K562 (cell line): ENCODE measurements around the gene PTOV1. TPM values are rescaled to one million over a fixed set of nuclear protein-coding genes. Genes with fewer than 3 reads are reported as not detected.

Source experiments
- BRD9 ChIP-seq: fragments of 450-650 bp; IDR thresholded peaks from 2 replicates; pipeline ENCODE4 v1.6.1; 2018; ENCODE audit warnings: low read depth; ENCODE audit not compliant: partially characterized antibody
- DEAF1 ChIP-seq: fragments of 450-650 bp; formaldehyde crosslinking; IDR thresholded peaks from 2 replicates; pipeline ENCODE4 v1.4.0; 2020; ENCODE audit warnings: mild to moderate bottlenecking, moderate library complexity
- DMBX1 ChIP-seq: fragments of 250-450 bp; sonication (Bioruptor Pico); IDR thresholded peaks from 2 replicates; pipeline ENCODE4 v1.8.0; 2022; ENCODE audit warnings: inconsistent platforms, mild to moderate bottlenecking, moderate library complexity, borderline replicate concordance
- POLR2A ChIP-seq: fragments of 450-650 bp; conservative IDR thresholded peaks from 2 replicates; pipeline ENCODE4 v1.6.1; 2016
- RBM15 ChIP-seq: fragments of 200-400 bp; formaldehyde crosslinking; IDR thresholded peaks from 2 replicates; pipeline ENCODE4 v1.6.1; 2018; ENCODE audit warnings: mild to moderate bottlenecking, low read length, moderate library complexity; ENCODE audit not compliant: insufficient read depth
- RFX5 ChIP-seq: IDR thresholded peaks from 2 replicates; pipeline ENCODE4 v1.6.1; 2011; ENCODE audit warnings: low read depth, mild to moderate bottlenecking, improper control_type of control experiment, low read length
- SIN3B ChIP-seq: fragments of 450-650 bp; IDR thresholded peaks from 2 replicates; pipeline ENCODE4 v1.6.1; 2017; ENCODE audit warnings: low read depth, mild to moderate bottlenecking, moderate library complexity
- WHSC1 ChIP-seq: IDR thresholded peaks from one replicate; pipeline ENCODE4 v1.6.1; 2012; ENCODE audit warnings: low read length, control low read depth, inconsistent platforms
- polyA plus RNA-seq, 8 experiments: library from polyadenylated mRNA; depleted of rRNA in 4 of 8; stranded (reverse) in 5 of 8; unstranded in 3 of 8; fragments of >200 nt; fragmentation: Nextera tagmentation in 2 of 8; fragmentation: Illumina TruSeq in 1 of 8; extraction: Ambion mirVana in 2 of 8; extraction: Trizol in 1 of 8; gene quantifications; 2 replicates each; pipeline versions ENCODE4 v1.2.1 to v1.2.3, GENCODE V29; 2011 to 2014; ENCODE audit warnings: inconsistent platforms in 1 of 8, missing spikeins in 1 of 8
- total RNA-seq, 7 experiments: library from RNA; depleted of rRNA in 6 of 7; stranded (reverse); fragments of >200 nt in 6 of 7; fragmentation: Illumina TruSeq in 2 of 7; extraction: Trizol in 2 of 7; gene quantifications; 2 replicates each; pipeline versions ENCODE4 v1.2.1 to v1.2.3, GENCODE V29; 2011 to 2021; ENCODE audit warnings: low replicate concordance in 1 of 7
- TF ChIP-seq, protein P1 (sequence below): sonication (generic); formaldehyde crosslinking; IDR thresholded peaks from 2 replicates; pipeline ENCODE4 v1.8.0; 2022; ENCODE audit warnings: missing genetic modification reagents, mild to moderate bottlenecking, borderline replicate concordance
- TF ChIP-seq, protein P2 (sequence below): fragments of 250-450 bp; sonication (Bioruptor Pico); IDR thresholded peaks from 2 replicates; pipeline ENCODE4 v1.5.0; 2021; ENCODE audit warnings: mild to moderate bottlenecking, moderate library complexity

Gene PTOV1
- total and polyA plus RNA-seq, 9 of the 15 experiments (the other 6 are each of a cell fraction or from before 2014, with no cell fraction given), result 4.9 to 169 (median 43.5) TPM

- TF ChIP-seq DMBX1 (no peak), RFX5 (no peak), POLR2A (peak; percentile 52; the same call in 1 of the 2 replicates), BRD9 (no peak), SIN3B (0 out of 2 replicates have a peak, but pooled peaks have one; percentile 19), RBM15 (no peak), WHSC1 (no peak), DEAF1 (CRISPR knock-in tag) (no peak)
- TF ChIP-seq, protein P1, sequence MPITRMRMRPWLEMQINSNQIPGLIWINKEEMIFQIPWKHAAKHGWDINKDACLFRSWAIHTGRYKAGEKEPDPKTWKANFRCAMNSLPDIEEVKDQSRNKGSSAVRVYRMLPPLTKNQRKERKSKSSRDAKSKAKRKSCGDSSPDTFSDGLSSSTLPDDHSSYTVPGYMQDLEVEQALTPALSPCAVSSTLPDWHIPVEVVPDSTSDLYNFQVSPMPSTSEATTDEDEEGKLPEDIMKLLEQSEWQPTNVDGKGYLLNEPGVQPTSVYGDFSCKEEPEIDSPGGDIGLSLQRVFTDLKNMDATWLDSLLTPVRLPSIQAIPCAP (CRISPR knock-in tag), result no peak
- TF ChIP-seq, protein P2, sequence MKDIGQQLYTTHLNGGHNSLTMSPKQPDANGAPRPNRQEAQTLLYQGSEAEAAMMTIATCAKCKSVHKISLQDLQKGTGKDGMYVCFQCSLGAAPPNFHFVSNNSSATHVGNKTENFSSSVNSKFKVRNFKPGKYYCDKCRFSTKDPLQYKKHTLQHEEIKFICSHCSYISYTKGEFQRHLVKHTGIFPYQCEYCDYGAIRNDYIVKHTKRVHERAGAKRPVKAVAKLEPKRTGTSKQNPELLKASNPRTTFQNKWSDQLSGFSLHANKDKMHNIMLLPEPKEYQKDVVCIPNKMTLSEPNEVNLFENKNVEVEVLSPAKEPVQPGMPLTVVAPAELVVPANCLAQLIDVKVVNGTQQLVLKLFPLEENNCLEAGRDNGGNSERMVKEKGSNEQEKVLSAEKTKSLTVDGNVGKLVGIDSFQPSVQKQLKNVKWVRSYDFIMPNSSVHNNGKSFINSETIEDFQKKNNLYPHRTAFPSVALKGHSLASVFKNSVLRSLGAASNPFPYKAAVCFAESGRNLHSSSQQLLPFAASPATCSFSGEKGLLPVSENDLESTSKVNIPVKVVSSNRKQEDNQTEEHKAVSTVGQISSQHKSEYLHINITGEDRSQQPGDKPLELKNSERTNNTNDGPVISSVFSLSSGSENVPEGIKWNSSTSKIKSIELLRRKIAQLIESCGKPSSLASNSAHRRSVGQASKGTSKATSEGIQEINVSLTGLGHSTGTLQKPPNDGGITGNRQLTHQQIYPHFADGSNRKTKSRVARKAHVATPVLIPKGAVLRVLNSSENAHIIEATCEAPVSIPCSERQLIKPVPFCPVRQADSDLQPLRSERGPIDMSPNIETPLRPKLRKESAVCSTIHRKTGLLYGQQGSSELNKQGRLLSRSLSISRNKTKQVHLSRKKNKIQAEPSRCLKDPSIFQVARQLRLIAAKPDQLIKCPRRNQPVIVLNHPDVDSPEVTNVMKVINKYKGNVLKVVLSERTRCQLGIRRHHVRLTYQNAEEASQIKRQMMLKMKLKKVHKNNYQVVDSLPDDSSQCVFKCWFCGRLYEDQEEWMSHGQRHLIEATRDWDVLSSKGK (CRISPR knock-in tag), result no peak
Measured at GRCh38 chr19:49869009-49869483, 18.1 kb downstream of the PTOV1 start (continued).
